ENCODE measurements around the gene KRTAP6-3. TPM values are rescaled to one million over a fixed set of nuclear protein-coding genes. Genes with fewer than 3 reads are reported as not detected.

The KRTAP6-3 gene
- total RNA-seq, 1 donor: not detected

- no peak for TF ChIP-seq CTCF (IDR thresholded peaks at IDR 0.05; ENCODE audit: insufficient read depth, low read length)
- DNase-seq (ENCODE audit: low read depth): no peak
- H3K4me3 ChIP-seq (ENCODE audit: low read depth, low read length): no peak within 1 kb of the TSS
These were observed 8.5 kb downstream of the KRTAP6-3 start, which contains the start of gene KRTAP22-1 for GRCh38 chr21:30600787-30601186. TSS of gene KRTAP22-1 (plus strand) at chr21:30601087.

GRCh38 chr21:30605968-30606367, 13.7 kb downstream of the KRTAP6-3 start:
- TF ChIP-seq CTCF (IDR thresholded peaks at IDR 0.05; ENCODE audit: insufficient read depth, low read length): no peak
- no peak for DNase-seq (ENCODE audit: low read depth)
- H3K4me3 ChIP-seq (ENCODE audit: low read depth, low read length): no peak overlapping the region

- H3K4me3 ChIP-seq (ENCODE audit: low read depth, low read length): no peak overlapping the region
- DNase-seq (ENCODE audit: low read depth): no peak
- TF ChIP-seq CTCF (IDR thresholded peaks at IDR 0.05; ENCODE audit: insufficient read depth, low read length): no peak
These were observed 19.9 kb downstream of the KRTAP6-3 start for GRCh38 chr21:30612132-30612531.

GRCh38 chr21:30613836-30614235, 21.6 kb downstream of the KRTAP6-3 start, which contains the start of gene KRTAP6-1:
TSS of gene KRTAP6-1 (minus strand) at chr21:30613930. CDS start at chr21:30613904, 26 bp downstream.
- no peak within 1 kb of the TSS for H3K4me3 ChIP-seq (ENCODE audit: low read depth, low read length)
- DNase-seq (ENCODE audit: low read depth): no peak
- TF ChIP-seq CTCF (IDR thresholded peaks at IDR 0.05; ENCODE audit: insufficient read depth, low read length): no peak

- TF ChIP-seq CTCF (IDR thresholded peaks at IDR 0.05; ENCODE audit: insufficient read depth, low read length): no peak
- H3K4me3 ChIP-seq (ENCODE audit: low read depth, low read length): no peak overlapping the region
- DNase-seq (ENCODE audit: low read depth): no peak
These were observed 23.0 kb downstream of the KRTAP6-3 start for GRCh38 chr21:30615199-30615598.

- no peak for TF ChIP-seq CTCF (IDR thresholded peaks at IDR 0.05; ENCODE audit: insufficient read depth, low read length)
- H3K4me3 ChIP-seq (ENCODE audit: low read depth, low read length): no peak within 1 kb of the TSS
- no peak for DNase-seq (ENCODE audit: low read depth)
These were observed 23.9 kb downstream of the KRTAP6-3 start, which contains the start of gene KRTAP20-1 for GRCh38 chr21:30616125-30616524. TSS of gene KRTAP20-1 (plus strand) at chr21:30616425. CDS start at chr21:30616455, 30 bp downstream.

- no peak overlapping the region for H3K4me3 ChIP-seq (ENCODE audit: low read depth, low read length)
- no peak for TF ChIP-seq CTCF (IDR thresholded peaks at IDR 0.05; ENCODE audit: insufficient read depth, low read length)
- DNase-seq (ENCODE audit: low read depth): no peak
These were observed 27.8 kb downstream of the KRTAP6-3 start for GRCh38 chr21:30620080-30620479.

Measured in fibroblast of the aortic adventitia (primary cell).